NCI-H128 (cell line): ENCODE data around the gene BDH1.
"Not testable (repeated sequence)": the region's sequence is repeated elsewhere in the genome, so short reads cannot be mapped to it uniquely, and the experiment has no call there.

ENCODE experiments used
- DNase-seq: peaks from one replicate; lab custom pipeline; 2025; ENCODE audit not compliant: unreplicated experiment; lab: John Stamatoyannopoulos, UW

The BDH1 gene

GRCh38 chr3:197521277-197522182 lies 34.2 kb downstream of the BDH1 start:
- no peak for DNase-seq

DNA sequence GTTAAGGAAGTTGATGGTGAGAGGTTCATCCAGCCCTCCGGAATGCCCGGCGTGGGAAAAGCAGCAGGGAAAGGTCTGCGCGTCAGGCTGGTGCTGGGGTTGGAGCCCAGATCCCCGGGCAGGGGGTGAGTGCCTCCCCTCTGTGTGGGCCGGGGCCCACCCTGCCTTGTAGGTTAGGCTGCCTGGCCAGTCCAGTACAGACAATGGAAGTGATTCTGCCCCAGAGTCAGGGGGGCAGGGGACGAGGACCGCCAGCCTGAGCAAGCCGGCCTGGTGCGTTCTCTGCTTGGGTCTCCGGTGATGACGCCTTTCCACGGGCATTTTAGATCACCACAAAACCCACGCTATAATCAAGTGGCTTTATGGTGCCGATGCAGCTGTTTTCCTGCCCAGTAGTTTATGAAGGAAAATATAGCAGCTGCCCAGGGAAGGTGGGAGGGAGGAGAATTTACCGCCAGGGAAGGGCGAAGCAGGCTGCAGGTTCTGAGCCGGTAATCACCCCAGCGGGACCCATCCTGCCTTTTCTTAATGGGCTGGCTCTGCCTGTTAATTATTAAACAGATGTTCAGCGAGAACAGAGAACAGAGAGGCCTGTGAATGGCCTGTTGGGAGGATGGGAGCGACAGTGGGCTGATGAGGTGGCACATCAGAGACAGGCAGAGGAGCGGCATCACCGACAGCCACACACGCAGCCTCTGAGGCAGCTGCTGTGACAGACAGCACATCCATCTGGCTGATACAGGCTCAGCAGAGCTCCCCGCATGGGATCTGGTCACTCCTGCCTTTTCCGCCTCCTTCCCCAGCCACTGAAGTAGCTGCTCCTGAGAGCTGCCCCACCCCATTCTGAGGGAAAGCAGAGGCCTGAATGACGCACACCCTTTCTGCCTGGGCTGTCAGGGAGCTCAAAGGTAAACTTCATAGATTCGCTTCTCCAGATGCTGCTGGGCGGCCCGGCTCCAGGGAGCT lies 35.2 kb downstream of the BDH1 start:
- DNase-seq: no peak

GRCh38 chr3:197519801-197520211 lies 36.0 kb downstream of the BDH1 start:
- no peak for DNase-seq

GRCh38 chr3:197518881-197519421 lies 36.8 kb downstream of the BDH1 start:
- no peak for DNase-seq

DNA sequence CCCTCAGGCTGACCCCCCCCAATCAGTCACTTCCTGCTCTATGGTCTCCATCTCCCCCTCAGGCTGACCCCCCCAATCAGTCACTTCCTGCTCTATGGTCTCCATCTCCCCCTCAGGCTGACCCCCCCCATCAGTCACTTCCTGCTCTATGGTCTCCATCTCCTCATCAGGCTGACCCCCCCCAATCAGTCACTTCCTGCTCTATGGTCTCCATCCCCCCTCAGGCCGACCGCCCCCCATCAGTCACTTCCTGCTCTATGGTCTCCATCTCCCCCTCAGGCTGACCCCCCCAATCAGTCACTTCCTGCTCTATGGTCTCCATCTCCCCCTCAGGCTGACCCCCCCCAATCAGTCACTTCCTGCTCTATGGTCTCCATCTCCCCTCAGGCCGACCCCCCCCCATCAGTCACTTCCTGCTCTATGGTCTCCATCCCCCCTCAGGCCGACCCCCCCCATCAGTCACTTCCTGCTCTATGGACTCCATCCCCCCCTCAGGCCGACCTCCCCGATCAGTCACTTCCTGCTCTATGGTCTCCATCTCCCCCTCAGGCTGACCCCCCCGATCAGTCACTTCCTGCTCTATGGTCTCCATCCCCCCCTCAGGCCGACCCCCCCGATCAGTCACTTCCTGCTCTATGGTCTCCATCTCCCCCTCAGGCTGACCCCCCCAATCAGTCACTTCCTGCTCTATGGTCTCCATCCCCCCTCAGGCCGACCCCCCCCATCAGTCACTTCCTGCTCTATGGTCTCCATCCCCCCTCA lies 37.7 kb downstream of the BDH1 start:
- DNase-seq: not testable (repeated sequence)

DNA sequence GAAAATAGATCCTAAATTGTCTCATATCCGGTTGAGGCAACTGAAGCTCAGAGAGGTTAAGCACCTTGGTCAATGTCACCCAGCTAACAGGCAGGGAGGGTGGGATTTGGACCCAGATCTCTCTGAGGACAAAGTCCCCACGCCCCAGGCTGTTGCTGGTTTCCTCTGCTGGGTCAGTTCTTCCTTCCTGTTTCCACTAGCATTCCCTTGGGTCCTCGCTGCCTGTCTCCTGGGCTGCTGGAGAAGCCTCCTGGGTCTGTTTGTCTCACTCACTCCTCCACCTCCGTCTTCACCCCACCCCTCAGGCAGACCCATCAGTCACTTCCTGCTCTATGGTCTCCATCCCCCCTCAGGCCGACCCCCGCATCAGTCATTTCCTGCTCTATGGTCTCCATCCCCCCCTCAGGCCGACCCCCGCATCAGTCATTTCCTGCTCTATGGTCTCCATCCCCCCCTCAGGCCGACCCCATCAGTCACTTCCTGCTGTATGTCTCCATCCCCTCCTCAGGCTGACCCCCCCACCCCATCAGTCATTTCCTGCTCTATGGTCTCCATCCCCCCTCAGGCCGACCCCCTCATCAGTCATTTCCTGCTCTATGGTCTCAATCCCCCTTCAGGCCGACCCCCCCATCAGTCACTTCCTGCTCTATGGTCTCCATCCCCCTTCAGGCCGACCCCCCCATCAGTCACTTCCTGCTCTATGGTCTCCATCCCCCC lies 38.7 kb downstream of the BDH1 start:
- DNase-seq: not testable (repeated sequence)

GRCh38 chr3:197516517-197516889 lies 39.3 kb downstream of the BDH1 start:
- DNase-seq: no peak

DNA sequence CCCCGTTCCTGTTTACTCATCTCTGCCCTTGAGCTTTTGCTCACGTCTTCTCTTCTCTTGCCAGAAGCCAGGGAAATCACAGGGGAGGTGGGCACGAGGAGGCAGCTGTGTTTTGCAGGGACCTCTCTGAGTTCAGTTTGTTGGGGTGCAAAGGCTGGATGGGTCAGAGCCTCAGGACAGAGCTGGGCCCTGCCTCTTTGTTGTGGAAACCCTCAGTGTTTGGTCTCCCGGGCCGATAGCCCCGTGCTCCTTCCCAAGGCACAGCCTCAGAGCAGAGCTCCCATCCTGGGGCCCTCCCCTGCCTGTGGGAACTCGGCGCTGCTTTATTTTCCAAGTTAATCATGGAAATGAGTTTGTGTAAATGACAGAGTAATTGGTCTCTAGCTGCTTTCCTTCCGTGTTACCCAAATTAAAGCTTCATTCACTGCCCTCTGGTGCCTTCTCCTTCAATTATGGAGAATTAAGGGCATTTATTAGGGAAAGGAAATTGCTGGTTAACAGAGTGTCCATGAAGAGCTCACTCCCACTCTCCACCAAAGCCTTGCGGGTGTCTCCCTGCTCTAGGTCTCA lies 40.9 kb downstream of the BDH1 start:
- DNase-seq: no peak

- no peak for DNase-seq
Observed at GRCh38 chr3:197513953-197514785, 41.6 kb downstream of the BDH1 start.

DNA sequence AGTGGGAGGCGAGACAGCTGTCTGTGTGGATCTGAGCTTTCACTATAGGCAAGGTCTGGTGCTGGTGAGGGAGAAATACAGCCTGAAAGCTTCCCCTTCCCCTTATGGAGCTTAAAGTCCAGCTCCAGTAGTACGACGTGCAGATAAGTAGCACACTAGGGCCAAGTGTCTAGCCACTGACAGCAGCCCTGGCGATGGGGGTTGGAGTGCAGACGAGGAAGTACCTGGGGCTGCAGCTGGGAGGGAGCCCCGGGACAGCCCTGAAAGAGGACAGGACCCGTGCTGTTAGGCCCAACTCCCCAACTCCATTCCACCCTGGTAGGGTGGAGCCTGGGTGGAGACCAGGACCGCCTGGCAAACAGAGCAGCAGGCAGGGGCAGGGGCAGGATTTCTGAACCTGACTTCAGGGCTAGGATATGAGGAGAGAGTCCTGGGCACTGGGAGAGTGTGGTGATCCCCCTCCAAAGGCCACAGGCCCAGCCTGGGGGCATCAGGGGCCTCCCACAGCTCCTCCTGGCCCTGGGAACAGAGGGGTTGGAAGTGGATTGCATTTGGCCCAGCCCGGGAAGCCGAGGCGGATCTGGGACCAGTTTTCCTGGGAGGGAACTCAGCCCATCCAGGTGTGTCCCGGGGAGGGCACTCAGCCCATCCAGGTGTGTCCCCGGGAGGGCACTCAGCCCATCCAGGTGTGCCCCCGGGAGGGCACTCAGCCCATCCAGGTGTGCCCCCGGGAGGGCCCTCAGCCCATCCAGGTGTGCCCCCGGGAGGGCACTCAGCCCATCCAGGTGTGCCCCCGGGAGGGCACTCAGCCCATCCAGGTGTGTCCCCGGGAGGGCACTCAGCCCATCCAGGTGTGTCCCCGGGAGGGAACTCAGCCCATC lies 42.8 kb downstream of the BDH1 start:
- DNase-seq: no peak

DNA sequence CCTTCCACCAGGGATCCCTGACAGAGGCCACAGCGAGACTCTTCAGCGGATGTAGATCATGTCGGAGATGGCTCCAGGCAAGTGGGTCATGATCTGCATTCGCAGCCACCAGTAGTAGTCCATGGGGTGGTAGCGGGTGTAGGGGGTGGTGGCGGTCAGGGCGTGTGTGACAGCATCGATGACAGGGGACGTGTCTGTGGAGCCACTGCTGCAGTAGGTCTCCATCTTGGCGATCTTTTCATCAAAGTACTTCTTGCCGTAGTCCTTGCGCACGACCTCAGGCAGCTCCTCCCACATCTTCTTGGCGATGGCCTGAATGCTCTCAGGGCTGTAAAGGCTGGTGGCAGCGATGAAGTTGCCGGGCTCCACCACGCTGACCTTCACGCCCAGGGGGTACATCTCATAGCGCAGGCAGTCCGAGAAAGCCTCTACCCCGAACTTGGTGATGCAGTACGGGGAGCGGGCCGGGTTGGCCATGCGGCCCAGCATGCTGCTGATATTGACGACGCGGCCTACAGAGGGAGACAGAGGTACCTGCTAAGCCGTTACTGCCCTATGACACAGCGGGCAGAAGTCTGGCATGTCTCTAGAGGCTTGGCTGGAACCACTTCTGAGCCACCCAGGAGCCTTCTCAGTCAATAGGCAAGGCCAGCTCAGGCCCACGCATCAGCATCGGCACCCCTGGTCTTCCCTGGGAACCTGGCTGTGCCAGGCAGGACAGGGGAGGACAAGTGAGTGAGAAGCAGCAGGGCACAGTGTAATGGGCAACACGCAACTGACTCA lies 43.7 kb downstream of the BDH1 start:
- no peak for DNase-seq

- no peak for DNase-seq
Observed at GRCh38 chr3:197511130-197511529, 44.6 kb downstream of the BDH1 start.

- DNase-seq: no peak
Observed at GRCh38 chr3:197510642-197511018, 45.1 kb downstream of the BDH1 start.

DNA sequence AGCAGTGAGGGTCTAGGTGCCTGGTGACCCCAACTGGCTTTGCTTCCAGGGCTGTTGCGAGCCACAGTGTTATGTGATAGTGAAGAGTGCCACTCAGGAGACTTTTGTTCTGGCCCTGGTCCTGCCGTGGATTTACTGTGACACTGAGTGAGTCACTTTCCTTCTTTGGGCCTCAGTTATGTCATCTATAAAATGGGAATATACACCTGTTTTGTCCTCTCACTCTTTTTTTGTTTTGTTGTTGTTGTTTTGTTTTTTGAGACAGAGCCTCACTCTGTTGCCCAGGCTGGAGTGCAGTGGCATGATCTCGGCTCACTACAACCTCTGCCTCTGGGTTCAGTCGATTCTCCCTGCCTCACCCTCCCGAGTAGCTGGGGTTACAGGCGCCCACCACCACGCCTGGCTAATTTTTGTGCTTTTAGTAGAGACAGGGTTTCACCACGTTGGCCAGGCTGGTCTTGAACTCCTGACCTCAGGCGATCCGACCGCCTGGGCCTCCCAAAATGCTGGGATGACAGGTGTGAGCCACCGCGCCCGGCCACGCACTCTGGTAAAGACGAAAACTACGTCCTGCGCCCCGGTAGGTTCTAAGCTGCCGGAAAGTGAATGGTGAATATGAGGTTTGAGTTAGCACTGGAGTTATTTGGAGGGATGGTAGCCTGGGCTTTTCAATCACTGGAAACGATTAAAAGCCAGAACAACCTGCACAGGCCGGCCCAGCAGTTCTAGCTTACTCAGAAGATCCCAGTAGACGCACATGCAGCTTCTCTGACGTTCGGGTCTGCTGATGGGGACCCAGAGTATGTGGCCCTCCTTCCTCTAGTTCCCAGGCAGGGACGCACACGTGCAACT lies 46.6 kb downstream of the BDH1 start:
- DNase-seq: no peak

GRCh38 chr3:197508461-197508860 lies 47.3 kb downstream of the BDH1 start:
- no peak for DNase-seq

DNA sequence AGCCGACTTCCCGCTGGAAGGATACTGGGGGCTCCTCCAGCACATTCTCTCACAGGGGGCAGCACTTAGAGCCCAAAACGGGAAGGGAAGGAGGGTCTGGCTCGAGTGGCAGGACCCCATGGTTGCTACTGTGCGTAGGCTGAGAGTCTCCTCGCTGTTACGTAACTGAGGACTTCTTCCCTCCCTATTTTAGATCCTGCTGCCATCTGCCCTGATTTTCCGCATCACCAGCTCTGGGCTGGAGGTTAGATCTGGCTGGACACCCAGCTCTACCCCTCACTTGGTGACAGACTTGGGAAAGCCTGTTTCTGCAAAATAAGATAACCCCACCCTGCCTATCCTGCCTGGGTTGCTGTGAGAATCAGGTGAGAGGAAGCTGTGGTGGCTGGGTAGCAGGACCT lies 47.7 kb downstream of the BDH1 start:
- DNase-seq: no peak
